ENCODE data around the gene TFEB. TPM values are rescaled to one million over a fixed set of nuclear protein-coding genes. Genes with fewer than 3 reads are reported as not detected.

TFEB gene
- total RNA-seq, 3 donors from 2014 or later (not counting 1 experiment from before 2014, with no cell fraction given): 56.0 to 66.7 (median 66.2) TPM

DNA sequence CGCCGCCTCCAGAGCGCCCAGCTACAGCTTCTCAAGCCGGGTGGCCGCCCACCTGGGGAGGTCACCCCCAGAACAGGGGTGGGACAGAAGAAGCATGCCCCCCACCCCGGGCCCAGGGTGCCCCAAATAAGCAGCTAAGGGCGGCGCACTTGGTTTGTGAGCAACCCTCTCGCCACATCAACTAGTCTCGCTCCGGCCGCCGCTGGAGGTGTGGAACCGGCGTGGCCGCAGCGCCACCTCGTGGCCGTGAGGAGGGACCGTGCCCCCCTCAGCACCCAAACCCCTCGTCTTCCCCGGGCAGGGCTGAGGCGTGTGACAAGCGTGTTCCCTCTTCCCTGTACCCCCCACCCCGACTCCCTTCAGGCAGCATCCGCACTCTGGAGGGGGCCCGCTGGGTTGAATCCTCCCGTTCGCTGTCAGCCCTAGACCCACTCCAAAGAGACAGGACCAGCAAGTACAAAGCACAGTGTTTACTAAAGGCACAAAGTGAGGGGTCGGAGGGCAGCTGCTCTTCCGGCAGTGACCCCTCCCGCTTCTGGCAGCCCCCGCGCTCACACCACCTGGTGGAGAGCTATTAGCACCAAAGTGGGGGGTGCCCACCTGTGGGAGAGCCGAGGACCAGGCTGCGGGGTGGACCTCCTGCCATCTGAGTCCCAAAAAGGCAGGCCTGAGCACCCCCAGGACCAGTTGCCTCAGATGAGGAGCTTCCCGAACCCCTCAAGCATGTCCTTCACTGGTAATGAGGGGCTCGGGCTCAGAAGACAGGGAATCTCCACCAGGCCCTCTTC is 51.7 kb downstream of the TFEB start:
- TF ChIP-seq, protein P1, sequence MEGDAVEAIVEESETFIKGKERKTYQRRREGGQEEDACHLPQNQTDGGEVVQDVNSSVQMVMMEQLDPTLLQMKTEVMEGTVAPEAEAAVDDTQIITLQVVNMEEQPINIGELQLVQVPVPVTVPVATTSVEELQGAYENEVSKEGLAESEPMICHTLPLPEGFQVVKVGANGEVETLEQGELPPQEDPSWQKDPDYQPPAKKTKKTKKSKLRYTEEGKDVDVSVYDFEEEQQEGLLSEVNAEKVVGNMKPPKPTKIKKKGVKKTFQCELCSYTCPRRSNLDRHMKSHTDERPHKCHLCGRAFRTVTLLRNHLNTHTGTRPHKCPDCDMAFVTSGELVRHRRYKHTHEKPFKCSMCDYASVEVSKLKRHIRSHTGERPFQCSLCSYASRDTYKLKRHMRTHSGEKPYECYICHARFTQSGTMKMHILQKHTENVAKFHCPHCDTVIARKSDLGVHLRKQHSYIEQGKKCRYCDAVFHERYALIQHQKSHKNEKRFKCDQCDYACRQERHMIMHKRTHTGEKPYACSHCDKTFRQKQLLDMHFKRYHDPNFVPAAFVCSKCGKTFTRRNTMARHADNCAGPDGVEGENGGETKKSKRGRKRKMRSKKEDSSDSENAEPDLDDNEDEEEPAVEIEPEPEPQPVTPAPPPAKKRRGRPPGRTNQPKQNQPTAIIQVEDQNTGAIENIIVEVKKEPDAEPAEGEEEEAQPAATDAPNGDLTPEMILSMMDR (IDR thresholded peaks at IDR 0.05): peak; percentile 93
- Mint-ChIP-seq H3K36me3 (no peaks in the 10 kb centered on the region), H3K27me3 (ENCODE audit: low read depth in 2 of 2) (no peaks in the 10 kb centered on the region), H3K4me1 (peaks cover 0 to 19% of the 10 kb centered on the region in 2 donors), H3K4me3 (peak overlapping the region; percentile 79), H3K9me3 (no peaks in the 10 kb centered on the region), H3K27ac (peak overlapping the region; percentile 53 to 87)
- Histone ChIP-seq H3K27ac (ENCODE audit: low read length) (peak overlapping the region; percentile 18), H3K4me1 (ENCODE audit: control insufficient read depth, insufficient read depth, low read length) (peaks cover 23% of the 10 kb centered on the region), H3K4me3 (ENCODE audit: low read length) (peak overlapping the region; percentile 43), H3K9me3 (ENCODE audit: control insufficient read depth, insufficient read depth, low read length) (no peaks in the 10 kb centered on the region), H3K36me3 (ENCODE audit: control insufficient read depth, insufficient read depth, low read length) (peaks cover 34% of the 10 kb centered on the region), H3K27me3 (ENCODE audit: control insufficient read depth, insufficient read depth, low read length) (no peaks in the 10 kb centered on the region)
- intact Hi-C loops (cut with micrococcal nuclease): loop anchor here (1.0 to 2.0 kb wide), 3 partner anchors 259 to 377 kb away; no protein-coding TSS in a partner anchor
- ATAC-seq (peak; percentile 87 to 88 (median 88)), DNase-seq (peak; percentile 79 to 90)
- 16% methylated on average over 38 of the region's 38 CpGs for WGBS (ENCODE audit: insufficient coverage)

DNA sequence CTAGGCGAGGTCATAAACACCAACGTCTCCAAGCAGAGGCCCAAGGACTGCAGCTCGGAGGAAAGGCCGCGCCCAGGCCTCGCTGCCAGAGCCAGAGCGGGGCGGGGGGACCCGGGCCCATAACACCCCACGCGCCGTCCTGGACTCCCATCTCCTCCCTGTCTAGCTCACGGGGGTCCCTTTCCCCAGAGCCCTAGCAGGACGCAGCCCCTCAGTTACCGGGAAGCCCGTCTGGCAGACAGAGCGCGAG is 52.2 kb downstream of the TFEB start:
- DNase-seq: no peak
- ATAC-seq: peak; percentile 1 to 39 (median 7)
- 14% methylated on average over 18 of the region's 18 CpGs for WGBS (ENCODE audit: insufficient coverage)
- H3K27me3 ChIP-seq (ENCODE audit: control insufficient read depth, insufficient read depth, low read length): no peaks in the 10 kb centered on the region
- peak overlapping the region; percentile 53 to 87 for H3K27ac Mint-ChIP-seq
- H3K4me3 Mint-ChIP-seq: peak overlapping the region; percentile 79
- peaks cover 23% of the 10 kb centered on the region for H3K4me1 ChIP-seq (ENCODE audit: control insufficient read depth, insufficient read depth, low read length)
- no peaks in the 10 kb centered on the region for H3K9me3 ChIP-seq (ENCODE audit: control insufficient read depth, insufficient read depth, low read length)
- peaks cover 0 to 19% of the 10 kb centered on the region in 2 donors for H3K4me1 Mint-ChIP-seq
- peak overlapping the region; percentile 43 for H3K4me3 ChIP-seq (ENCODE audit: low read length)
- no peaks in the 10 kb centered on the region for H3K9me3 Mint-ChIP-seq
- H3K36me3 Mint-ChIP-seq: no peaks in the 10 kb centered on the region
- TF ChIP-seq, protein P1 (IDR thresholded peaks at IDR 0.05): no peak
- intact Hi-C loops (cut with micrococcal nuclease): loop anchor here (1.0 to 2.0 kb wide), 3 partner anchors 258 to 376 kb away; no protein-coding TSS in a partner anchor
- peaks cover 29% of the 10 kb centered on the region for H3K36me3 ChIP-seq (ENCODE audit: control insufficient read depth, insufficient read depth, low read length)
- H3K27me3 Mint-ChIP-seq (ENCODE audit: low read depth in 2 of 2): no peaks in the 10 kb centered on the region
- H3K27ac ChIP-seq (ENCODE audit: low read length): peak overlapping the region; percentile 18

DNA sequence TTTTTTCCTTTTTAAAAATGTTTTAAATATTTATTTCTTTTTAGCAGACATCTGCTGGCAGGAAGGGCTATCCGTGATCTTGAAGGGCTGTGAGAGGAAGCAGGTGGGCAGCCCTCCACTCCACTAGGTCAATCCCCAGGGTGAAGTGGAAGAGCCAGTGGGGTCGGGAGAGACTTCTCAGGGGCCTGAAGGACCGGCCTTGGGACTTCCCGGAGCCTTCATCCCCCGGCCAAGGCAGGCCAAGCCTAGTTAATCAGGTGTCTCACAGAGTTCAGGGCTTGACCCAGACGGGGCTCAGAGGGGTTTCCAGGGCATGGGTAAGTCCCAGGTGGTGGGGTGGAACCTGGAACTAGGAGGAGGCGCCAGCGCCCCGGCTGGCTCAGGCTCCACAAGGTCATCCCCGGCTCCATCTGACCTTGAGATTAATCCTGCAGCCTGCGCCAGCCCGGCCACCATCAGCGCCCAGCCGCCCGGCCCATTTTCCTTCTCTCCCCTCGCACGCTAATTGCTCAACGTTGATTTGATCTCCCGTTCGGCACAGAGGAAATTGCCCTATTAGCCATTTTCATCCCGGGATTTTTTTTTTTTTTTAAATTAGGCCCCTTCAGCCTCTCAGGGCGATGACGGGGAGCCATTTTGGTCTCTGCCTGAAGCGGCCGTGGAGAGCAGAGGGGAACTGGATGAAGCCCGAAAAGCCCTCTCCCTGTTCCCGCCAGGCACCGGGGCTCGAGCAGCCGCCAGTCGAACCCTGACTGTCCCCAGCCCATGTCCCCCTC is 52.7 kb downstream of the TFEB start:
- Histone ChIP-seq H3K27ac (ENCODE audit: low read length) (peak overlapping the region; percentile 18), H3K36me3 (ENCODE audit: control insufficient read depth, insufficient read depth, low read length) (peaks cover 24% of the 10 kb centered on the region), H3K4me3 (ENCODE audit: low read length) (peak overlapping the region; percentile 43), H3K9me3 (ENCODE audit: control insufficient read depth, insufficient read depth, low read length) (no peaks in the 10 kb centered on the region), H3K27me3 (ENCODE audit: control insufficient read depth, insufficient read depth, low read length) (no peaks in the 10 kb centered on the region), H3K4me1 (ENCODE audit: control insufficient read depth, insufficient read depth, low read length) (peaks cover 23% of the 10 kb centered on the region)
- Mint-ChIP-seq H3K27ac (peak overlapping the region; percentile 53 to 87), H3K36me3 (no peaks in the 10 kb centered on the region), H3K27me3 (ENCODE audit: low read depth in 2 of 2) (no peaks in the 10 kb centered on the region), H3K4me3 (peak overlapping the region; percentile 79), H3K9me3 (no peaks in the 10 kb centered on the region), H3K4me1 (peaks cover 0 to 19% of the 10 kb centered on the region in 2 donors)
- TF ChIP-seq, protein P1 (IDR thresholded peaks at IDR 0.05): peak; percentile 30
- ATAC-seq: no peak
- WGBS (ENCODE audit: insufficient coverage): 54% methylated on average over 31 of the region's 31 CpGs
- peak in 1 of 2 donors; percentile 38 for DNase-seq
- intact Hi-C loops (cut with micrococcal nuclease): loop anchor here (1.0 to 2.0 kb wide), 4 partner anchors 79 to 376 kb away; no protein-coding TSS in a partner anchor

Data from natural killer cell (primary cell).